HepG2 (cell line): ENCODE results near the gene TNFRSF18. TPM values are rescaled to one million over a fixed set of nuclear protein-coding genes. Genes with fewer than 3 reads are reported as not detected.

Experiments used
- CCDC6 ChIP-seq: sonication (generic); formaldehyde crosslinking; IDR thresholded peaks from 2 replicates; pipeline ENCODE4 v1.8.1; 2022; ENCODE audit warnings: mild to moderate bottlenecking, missing genetic modification reagents, moderate library complexity
- CEBPB ChIP-seq: IDR thresholded peaks from 2 replicates; pipeline ENCODE4 v1.6.1; 2011; ENCODE audit warnings: low read depth, low read length, improper control_type of control experiment, borderline replicate concordance
- EEA1 ChIP-seq: sonication (generic); formaldehyde crosslinking; IDR thresholded peaks from 2 replicates; pipeline ENCODE4 v1.5.1; 2020; ENCODE audit warnings: mild to moderate bottlenecking, missing genetic modification reagents, borderline replicate concordance
- FOSL2 ChIP-seq: sonication (generic); formaldehyde crosslinking; IDR thresholded peaks from 2 replicates; pipeline ENCODE4 v1.4.0; 2020; ENCODE audit warnings: missing genetic modification reagents
- MAZ ChIP-seq, 2 experiments: sonication (generic) in 1 of 2; formaldehyde crosslinking in 1 of 2; IDR thresholded peaks; 2 replicates each; pipeline versions ENCODE4 v1.5.0 to v1.6.1; 2012 to 2020; ENCODE audit warnings: low read depth in 2 of 2, mild to moderate bottlenecking in 2 of 2, borderline replicate concordance in 1 of 2, improper control_type of control experiment in 1 of 2, low read length in 1 of 2, missing genetic modification reagents in 1 of 2, moderate library complexity in 1 of 2
- NR2F1 ChIP-seq, 2 experiments: fragments of 450-650 bp in 1 of 2; formaldehyde crosslinking in 1 of 2; IDR thresholded peaks; 2 replicates each; pipeline versions ENCODE4 v1.5.0 to v1.6.1; 2016 to 2020; ENCODE audit warnings: mild to moderate bottlenecking in 1 of 2, missing compliant biosample characterization in 1 of 2, missing genetic modification reagents in 1 of 2, moderate library complexity in 1 of 2
- NR2F6 ChIP-seq, 2 experiments: IDR thresholded peaks; 2 replicates each; pipeline ENCODE4 v1.6.1; 2016; ENCODE audit warnings: antibody characterized with exemption in 1 of 2, mild to moderate bottlenecking in 1 of 2
- NRL ChIP-seq: sonication (generic); formaldehyde crosslinking; IDR thresholded peaks from 2 replicates; pipeline ENCODE4 v1.5.0; 2020; ENCODE audit warnings: missing genetic modification reagents, mild to moderate bottlenecking, moderate library complexity, borderline replicate concordance
- ZBTB7A ChIP-seq: sonication (generic); formaldehyde crosslinking; IDR thresholded peaks from 2 replicates; pipeline ENCODE4 v1.8.0; 2022; ENCODE audit warnings: mild to moderate bottlenecking, missing genetic modification reagents
- ZNF441 ChIP-seq: sonication (generic); formaldehyde crosslinking; IDR thresholded peaks from 2 replicates; pipeline ENCODE4 v1.7.0; 2021; ENCODE audit warnings: missing genetic modification reagents, borderline replicate concordance
- ZNF552 ChIP-seq: sonication (generic); formaldehyde crosslinking; IDR thresholded peaks from 2 replicates; pipeline ENCODE4 v1.9.0; 2022; ENCODE audit warnings: missing genetic modification reagents, mild to moderate bottlenecking, borderline replicate concordance
- ZNF646 ChIP-seq: sonication (generic); formaldehyde crosslinking; IDR thresholded peaks from 2 replicates; pipeline ENCODE4 v1.9.0; 2021; ENCODE audit warnings: mild to moderate bottlenecking, missing genetic modification reagents
- ZNF790 ChIP-seq: sonication (generic); formaldehyde crosslinking; IDR thresholded peaks from 2 replicates; pipeline ENCODE4 v1.8.0; 2022; ENCODE audit warnings: missing genetic modification reagents, mild to moderate bottlenecking, borderline replicate concordance
- polyA plus RNA-seq, 8 experiments: library from polyadenylated mRNA; depleted of rRNA in 3 of 8; stranded (reverse) in 7 of 8; unstranded in 1 of 8; fragments of >200 nt; fragmentation: Illumina TruSeq in 4 of 8; extraction: Trizol in 4 of 8; gene quantifications; 2 replicates each; pipeline versions ENCODE4 v1.2.1 to v1.2.3, GENCODE V29; 2011 to 2016; ENCODE audit warnings: low read depth in 4 of 8, missing spikeins in 1 of 8, mixed read lengths in 1 of 8; ENCODE audit not compliant: insufficient read depth in 1 of 8
- total RNA-seq, 5 experiments: library from RNA; depleted of rRNA; stranded (reverse); fragments of >200 nt; fragmentation: Illumina TruSeq; extraction: Trizol; gene quantifications; 2 replicates each; pipeline ENCODE4 v1.2.3, GENCODE V29; 2016; ENCODE audit warnings: low read depth in 1 of 5
- TF ChIP-seq, protein P1 (sequence below): IDR thresholded peaks from 2 replicates; pipeline ENCODE4 v1.6.1; 2012; ENCODE audit warnings: low read length, improper control_type of control experiment
- TF ChIP-seq, protein P2 (sequence below): sonication (generic); formaldehyde crosslinking; IDR thresholded peaks from 2 replicates; pipeline ENCODE4 v1.4.0; 2020; ENCODE audit warnings: missing genetic modification reagents

The TNFRSF18 gene
- total and polyA plus RNA-seq, 2 of the 13 experiments (the other 11 are each of a cell fraction or from before 2014, with no cell fraction given): not detected

GRCh38 chr1:1237874-1238701 is 31.7 kb upstream of the TNFRSF18 start (continued):
- TF ChIP-seq, protein P1, sequence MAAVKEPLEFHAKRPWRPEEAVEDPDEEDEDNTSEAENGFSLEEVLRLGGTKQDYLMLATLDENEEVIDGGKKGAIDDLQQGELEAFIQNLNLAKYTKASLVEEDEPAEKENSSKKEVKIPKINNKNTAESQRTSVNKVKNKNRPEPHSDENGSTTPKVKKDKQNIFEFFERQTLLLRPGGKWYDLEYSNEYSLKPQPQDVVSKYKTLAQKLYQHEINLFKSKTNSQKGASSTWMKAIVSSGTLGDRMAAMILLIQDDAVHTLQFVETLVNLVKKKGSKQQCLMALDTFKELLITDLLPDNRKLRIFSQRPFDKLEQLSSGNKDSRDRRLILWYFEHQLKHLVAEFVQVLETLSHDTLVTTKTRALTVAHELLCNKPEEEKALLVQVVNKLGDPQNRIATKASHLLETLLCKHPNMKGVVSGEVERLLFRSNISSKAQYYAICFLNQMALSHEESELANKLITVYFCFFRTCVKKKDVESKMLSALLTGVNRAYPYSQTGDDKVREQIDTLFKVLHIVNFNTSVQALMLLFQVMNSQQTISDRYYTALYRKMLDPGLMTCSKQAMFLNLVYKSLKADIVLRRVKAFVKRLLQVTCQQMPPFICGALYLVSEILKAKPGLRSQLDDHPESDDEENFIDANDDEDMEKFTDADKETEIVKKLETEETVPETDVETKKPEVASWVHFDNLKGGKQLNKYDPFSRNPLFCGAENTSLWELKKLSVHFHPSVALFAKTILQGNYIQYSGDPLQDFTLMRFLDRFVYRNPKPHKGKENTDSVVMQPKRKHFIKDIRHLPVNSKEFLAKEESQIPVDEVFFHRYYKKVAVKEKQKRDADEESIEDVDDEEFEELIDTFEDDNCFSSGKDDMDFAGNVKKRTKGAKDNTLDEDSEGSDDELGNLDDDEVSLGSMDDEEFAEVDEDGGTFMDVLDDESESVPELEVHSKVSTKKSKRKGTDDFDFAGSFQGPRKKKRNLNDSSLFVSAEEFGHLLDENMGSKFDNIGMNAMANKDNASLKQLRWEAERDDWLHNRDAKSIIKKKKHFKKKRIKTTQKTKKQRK: no peak
- TF ChIP-seq NR2F1 (CRISPR knock-in tag; IDR thresholded peaks at IDR 0.05) (peak; percentile 21 to 70; a peak in 2 of 4 replicates), FOSL2 (peak; percentile 98), ZNF552 (0 out of 2 replicates have a peak, but pooled peaks have one; percentile 49), ZNF646 (no peak; the same call in 1 of the 2 replicates), CCDC6 (CRISPR knock-in tag) (peak; percentile 82; the same call in 1 of the 2 replicates), NRL (CRISPR knock-in tag) (peak; percentile 76; the same call in 1 of the 2 replicates), NR2F6 (IDR thresholded peaks at IDR 0.05) (peak; percentile 54), NR2F6 (CRISPR knock-in tag; IDR thresholded peaks at IDR 0.05) (peak; percentile 83; the same call in 1 of the 2 replicates), EEA1 (0 out of 2 replicates have a peak, but pooled peaks have one; percentile 80), MAZ (IDR thresholded peaks at IDR 0.05; ENCODE audit: borderline replicate concordance, low read depth, low read length) (peak; percentile 36; the same call in 1 of the 2 replicates), MAZ (CRISPR knock-in tag; IDR thresholded peaks at IDR 0.05; ENCODE audit: low read depth) (peak; percentile 60), CEBPB (peak; percentile 84), ZBTB7A (CRISPR knock-in tag) (peak; percentile 98), ZNF441 (CRISPR knock-in tag) (0 out of 2 replicates have a peak, but pooled peaks have one; percentile 19), ZNF790 (CRISPR knock-in tag) (peak; percentile 16; the same call in 1 of the 2 replicates)
- TF ChIP-seq, protein P2, sequence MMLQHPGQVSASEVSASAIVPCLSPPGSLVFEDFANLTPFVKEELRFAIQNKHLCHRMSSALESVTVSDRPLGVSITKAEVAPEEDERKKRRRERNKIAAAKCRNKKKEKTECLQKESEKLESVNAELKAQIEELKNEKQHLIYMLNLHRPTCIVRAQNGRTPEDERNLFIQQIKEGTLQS: peak; percentile 77
